HG03135 (cell line): Measurements from ENCODE around the gene FRYL.
A peak's percentile ranks its signal among the peaks of the same experiment; 100 is the strongest.

Experiments
- ATAC-seq: cut with Tn5 transposase; IDR thresholded peaks from one replicate; pipeline ENCODE4 v1.9.1; 2021; ENCODE audit warnings: mild to moderate bottlenecking, moderate library complexity; ENCODE audit not compliant: unreplicated experiment

Gene FRYL

DNA sequence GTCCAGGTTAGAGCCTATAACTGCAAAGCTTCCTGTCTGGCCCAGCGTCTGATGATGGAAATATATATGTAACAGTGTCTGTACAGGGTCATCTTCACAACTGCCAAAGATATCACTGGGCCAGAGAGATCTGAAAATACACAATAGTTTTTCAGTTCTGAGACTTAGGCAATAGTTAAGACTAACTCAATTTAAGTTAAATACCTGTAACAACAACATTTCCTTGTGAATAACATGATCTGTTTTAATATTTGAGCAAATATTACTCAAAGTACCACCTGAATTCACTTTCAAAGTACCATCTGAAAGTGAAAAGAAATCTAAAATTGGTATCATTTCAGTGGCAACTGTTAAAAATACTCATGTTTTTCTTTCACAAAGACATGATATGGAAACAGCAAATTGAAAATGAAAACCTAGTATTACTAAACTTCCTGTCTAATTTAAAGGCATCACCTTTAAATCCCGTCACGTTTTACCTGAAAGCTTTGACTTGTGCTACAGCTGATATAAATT, 280.5 kb downstream of the FRYL start:
- peak; percentile 70 for ATAC-seq

DNA sequence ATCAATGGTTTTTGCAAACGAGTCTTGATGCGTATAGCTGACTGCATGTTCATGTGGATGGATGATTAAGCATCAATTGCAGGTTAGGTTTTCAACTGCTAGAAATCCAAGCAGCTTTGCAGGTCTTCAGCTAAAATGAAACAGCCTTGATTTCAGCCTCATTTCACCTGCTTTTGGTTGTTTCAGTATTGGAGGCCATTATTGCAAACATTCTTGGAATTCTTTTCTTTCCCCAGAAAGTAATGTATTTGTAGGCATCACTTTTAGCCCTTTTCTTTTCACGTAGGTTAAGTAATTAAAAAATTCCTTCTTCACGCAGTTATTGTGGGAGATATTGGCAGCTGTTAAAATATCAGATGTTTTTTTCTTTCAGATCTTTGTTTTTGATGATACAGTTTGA, 281.2 kb downstream of the FRYL start:
- no peak for ATAC-seq

DNA sequence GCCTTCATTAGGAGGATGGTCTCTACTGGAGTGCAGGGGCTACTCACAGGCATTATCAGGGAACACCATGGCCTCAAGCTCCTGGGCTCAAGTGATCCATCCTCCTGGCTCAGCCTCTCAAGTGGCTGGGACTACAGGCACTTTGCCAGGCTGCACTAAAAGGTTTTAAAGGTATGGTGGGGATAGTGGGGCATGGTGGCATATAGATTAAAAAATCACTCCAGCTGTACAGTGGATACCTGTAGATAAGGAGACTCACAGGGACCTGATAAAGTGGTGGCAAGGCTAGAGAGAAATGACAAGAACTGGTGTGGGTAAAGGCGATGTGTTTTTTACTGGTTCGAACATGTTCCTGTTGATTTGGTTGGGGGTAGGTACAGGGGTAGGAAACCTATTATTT, 284.1 kb downstream of the FRYL start:
- ATAC-seq, result no peak

DNA sequence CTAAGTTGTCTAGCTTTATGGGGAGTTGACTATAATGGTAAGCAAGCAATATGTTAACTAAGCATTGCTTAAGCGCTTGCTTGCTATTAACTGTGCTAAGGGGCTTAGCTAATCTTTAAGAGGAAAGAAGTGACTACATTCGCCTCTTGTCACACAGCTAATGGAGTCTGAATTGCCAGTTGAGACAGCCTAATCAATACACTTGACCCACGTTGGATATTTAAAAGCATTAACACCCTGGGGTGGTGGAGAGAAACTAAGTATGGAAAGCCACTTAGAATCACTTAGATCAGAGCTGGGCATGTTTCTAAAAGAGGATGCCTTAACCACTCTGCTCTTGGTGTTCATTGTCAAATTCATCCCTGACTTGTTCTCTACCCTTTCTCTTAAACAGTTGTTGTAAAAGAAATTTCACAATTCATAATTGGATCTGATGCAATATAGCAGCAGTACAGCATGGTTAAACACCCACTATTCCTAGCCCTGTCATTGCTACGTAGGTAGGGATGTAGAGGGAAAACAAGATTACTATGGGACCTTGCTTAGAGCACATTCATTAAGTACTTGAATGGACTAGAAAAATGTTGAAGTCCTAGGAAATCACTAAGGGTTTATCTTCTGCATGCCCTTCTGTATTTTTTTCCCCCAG, 286.5 kb downstream of the FRYL start:
- ATAC-seq, result no peak

DNA sequence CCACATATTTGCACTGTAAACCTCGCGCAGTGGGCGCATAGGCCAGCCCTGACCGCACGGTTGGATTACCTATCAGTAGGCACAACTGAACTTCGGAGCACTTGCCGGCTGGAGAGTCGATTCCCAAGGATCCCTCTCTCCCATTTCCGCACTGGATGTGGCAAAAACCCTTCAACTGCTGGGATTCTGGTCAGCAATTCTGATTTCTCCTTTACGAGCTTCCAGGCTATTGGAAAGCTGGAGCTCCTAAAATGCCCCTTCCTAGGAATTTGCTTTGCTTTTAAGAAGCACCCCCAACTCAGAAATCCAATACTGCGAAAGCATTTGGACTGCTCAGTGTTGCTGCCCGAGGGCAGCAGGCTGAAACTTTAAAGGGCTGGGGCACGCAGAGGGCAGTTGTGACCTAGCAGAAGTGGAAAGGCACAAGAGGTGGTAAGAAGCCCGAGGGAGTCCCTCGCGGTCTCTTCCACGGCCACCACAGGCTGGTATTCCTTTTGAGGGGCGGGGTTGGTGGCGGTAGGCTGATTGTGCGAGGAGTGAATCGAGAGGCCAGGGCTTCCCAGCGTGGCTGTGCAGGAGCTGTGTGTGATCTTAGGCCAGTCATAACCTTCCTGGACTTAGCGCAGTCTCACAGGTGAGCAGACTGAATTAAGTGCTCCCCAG, 288.4 kb downstream of the FRYL start:
- ATAC-seq, result no peak

DNA sequence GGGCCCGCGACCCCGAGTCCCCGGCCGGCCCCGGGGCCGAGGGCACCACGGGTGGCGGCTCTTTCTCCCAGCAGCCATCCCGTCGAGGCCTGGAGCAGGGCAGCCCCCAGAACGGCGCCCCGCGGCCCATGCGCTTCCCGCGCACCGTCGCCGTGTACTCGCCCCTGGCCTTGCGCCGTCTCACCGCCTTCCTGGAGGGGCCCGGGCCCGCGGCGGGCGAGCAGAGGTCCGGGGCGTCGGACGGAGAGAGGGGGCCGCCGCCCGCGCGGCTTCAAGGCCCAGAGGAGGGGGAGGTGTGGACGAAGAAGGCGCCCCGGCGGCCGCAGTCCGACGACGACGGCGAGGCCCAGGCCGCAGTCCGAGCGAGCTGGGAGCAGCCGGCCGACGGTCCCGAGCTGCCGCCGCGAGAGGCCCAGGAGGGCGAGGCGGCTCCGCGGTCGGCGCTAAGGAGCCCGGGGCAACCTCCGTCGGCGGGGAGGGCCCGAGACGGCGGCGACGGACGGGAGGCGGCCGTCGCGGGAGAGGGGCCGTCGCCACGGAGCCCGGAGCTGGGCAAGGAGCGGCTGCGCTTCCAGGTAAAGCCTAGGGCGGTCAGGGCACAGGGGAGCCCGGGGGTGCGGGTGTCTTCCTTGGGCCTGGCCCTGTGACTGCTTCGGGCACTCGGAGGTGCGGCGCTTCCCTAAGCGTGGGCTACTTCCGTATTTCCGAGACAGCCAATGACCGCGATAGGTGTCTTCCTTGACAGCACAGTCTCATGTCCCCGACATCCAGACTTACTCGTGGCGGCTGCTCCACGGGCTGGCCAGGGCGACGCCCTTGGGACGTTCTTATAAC, 289.2 kb downstream of the FRYL start:
- ATAC-seq, result no peak

DNA sequence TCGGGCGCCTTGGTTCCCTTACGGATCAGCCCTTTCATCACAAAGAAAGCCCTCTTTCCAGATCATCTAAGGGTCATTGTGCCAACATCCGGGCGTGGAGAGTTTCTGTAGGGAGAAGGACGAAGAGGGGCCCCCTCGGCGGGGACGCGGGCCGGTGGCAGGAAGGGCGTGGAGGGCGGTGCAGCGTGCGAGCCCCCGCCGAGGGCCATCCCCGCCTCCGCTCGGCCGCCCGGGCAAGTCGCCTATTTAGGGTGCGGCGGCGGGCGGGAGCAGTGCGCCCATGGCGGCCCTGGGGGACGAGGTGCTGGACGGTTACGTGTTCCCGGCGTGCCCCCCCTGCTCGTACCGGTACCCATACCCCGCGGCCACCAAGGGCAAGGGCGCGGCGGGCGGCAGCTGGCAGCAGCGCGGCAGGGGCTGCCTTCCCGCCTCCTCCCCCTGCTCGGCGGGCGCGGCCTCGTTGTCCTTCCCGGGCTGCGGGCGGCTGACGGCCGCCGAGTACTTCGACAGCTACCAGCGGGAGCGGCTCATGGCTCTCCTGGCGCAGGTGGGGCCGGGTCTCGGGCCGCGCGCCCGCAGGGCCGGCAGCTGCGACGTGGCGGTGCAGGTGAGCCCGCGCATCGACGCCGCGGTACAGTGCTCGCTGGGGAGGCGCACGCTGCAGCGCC, 289.9 kb downstream of the FRYL start, which contains the start of gene ZAR1:
Gene ZAR1 (plus strand): TSS at position 241 of the 668 bp plus-strand sequence. CDS start 40 bp downstream, at position 281.
- no peak for ATAC-seq

DNA sequence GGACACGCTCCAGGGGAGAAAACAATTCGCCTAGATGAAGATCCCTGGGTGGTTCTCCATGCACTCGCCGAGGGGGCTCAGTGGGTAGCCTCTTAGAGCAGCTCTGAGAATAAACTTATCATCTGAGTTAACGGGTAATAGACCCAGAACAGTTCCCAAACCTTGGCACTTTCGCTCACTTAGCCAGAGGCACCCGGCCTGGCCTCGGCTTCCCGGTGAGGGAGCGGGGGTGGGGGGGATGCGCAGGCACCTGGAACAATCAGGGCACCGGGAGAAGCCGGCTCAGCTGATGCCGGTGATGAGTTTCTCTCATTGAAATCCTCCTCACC, 290.4 kb downstream of the FRYL start:
- no peak for ATAC-seq

DNA sequence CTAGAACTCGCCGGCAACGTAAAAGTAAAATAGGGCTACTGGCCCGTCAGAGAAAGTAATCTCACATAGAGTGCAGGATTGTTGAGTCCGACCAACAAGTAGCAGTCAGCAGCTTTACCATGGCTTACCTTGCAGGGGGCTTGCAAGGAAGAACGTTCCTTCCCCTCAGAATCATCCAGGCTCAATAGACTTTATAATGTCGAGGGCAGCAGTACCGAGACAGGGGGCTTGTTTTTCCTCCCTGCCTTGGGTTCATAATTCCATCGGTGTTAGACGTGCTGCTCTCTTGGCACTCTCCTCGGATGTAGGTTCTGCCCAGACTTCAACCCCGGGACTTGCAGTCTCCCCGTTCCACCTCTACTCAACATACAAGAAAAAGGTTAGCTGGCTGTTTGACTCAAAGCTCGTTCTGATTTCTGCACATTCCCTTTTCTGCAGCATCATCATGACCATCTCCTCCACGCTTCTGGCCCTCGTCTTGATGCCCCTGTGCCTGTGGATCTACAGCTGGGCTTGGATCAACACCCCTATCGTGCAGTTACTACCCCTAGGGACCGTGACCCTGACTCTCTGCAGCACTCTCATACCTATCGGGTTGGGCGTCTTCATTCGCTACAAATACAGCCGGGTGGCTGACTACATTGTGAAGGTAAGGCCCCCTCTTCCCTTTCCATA, 295.4 kb downstream of the FRYL start:
- no peak for ATAC-seq

DNA sequence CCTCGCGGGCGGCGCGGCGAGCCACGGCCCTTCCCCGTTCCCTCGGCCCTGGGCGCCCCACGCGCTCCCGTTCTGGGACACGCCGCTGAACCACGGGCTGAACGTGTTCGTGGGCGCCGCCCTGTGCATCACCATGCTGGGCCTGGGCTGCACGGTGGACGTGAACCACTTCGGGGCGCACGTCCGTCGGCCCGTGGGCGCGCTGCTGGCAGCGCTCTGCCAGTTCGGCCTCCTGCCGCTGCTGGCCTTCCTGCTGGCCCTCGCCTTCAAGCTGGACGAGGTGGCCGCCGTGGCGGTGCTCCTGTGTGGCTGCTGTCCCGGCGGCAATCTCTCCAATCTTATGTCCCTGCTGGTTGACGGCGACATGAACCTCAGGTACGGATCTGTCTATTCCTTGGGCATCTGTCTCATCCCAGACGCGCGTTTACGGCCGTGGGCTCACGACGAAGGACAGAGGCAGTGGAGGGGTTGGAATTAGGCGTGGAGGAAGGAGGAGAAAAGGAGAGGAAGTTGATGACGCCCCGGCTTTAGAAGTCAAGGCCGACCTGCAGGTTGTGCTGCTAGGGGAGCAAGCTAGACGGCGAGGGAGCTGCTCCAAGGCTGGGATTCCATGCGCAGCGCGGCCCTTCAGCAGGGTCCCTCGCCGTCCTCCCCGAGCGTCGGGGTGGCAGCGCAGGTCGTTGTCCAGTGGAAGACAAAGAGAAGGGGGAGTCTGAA, 296.1 kb downstream of the FRYL start:
- ATAC-seq, result no peak

DNA sequence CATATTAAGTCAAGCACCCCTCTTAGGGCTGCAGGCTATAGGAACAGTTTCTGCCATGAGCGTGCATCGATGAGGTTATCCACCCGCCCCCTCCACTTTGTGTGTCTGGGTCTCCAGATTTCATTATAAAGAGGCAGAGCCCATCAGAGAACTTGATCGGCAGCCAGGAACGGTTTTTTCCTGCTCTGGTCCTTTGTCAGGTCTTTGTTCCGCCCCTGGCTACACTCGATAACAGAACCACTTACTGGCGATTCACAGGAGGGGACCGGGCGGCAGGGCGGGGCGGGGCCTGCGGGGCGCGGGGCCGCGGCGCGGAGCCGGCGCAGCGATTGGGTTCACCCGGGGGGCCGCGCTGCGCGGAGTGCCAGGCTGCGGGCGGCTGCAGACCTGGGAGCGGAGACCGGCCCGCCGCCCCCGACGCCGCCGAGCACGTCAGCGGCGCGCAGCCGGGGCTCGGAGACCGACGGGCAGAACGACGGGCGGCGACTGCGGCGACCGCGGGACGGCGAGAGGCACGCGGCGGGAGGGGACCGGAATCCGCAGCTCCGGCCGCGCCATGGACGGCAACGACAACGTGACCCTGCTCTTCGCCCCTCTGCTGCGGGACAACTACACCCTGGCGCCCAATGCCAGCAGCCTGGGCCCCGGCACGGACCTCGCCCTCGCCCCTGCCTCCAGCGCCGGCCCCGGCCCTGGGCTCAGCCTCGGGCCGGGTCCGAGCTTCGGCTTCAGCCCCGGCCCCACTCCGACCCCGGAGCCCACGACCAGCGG, 296.9 kb downstream of the FRYL start, which contains the start of gene SLC10A4:
Gene SLC10A4 (plus strand): TSS at position 338 of the 771 bp plus-strand sequence. CDS start 219 bp downstream, at position 557.
- ATAC-seq, result no peak

DNA sequence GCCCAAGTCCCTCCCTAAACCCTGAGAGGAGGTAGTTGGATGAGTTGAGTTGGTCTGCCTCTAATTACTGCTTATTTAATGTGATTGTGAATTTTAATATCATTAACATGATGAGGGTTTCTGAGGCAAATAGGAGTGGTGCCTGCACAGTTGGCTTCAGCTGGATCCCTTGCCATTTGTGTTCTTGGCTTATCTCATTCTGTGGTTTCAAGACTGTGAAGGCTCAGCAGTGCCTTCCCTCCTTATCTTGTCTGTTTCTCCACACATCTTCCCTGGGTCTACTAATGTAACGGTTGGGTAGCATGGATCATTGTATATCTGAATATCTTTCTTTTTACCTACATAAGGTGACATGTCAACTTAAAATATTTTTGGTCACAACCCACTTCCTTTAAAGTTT, 298.5 kb downstream of the FRYL start:
- ATAC-seq, result no peak

DNA sequence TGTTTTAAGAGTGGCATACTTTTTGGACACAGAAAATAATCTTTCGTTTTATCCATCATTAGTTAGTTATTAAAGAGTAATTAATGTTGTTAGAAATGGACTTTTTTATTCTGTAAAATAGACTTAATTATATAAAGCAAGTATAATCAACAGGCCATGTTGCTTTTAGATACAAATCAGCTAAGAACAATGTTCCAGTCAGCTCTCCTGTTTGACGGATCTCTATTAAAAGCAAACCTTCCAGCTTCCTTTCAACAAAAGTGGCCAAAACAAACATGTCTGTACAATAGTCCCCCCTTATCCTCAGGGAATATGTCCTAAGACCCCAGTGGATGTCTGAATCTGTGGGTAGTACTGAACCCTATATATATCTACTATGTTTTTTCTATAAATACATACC, 301.8 kb downstream of the FRYL start:
- no peak for ATAC-seq

DNA sequence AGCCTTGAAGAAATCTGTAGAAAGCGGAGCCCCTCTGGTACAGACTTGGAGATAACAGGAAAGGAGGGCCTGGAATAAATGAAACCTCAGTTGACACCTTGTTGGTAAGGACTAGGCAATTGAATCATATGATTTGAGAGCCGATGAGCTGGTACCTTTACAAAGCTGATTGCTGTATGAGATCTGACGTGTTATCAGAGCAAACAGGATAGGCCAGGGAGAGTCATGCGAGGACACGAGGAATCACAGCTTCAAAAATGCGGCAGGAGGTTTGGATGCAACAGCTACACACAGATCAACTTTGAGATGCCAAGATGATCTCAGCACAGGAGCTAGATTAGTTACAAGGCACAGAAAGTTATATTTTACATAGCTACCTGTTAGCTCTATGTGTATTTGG, 304.3 kb downstream of the FRYL start:
- ATAC-seq, result no peak

DNA sequence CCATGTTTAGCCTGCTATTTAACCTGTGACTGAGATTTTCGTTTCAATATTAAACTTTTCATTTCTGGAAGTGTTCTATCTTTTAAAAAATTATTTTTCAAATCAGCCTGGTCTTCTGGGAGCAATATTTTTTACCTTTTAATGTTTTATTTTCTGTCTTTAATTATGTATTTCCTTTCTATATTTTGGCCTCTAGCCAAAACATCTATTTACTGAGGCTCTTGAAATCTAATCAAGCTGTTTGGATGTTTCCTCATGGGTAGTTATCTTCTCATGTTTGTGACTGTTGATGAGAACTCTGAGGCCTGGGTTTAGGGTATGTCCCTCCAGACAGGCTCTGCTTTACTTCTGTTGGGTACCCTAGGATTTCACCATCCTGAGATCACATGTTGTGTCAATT, 307.3 kb downstream of the FRYL start:
- no peak for ATAC-seq

DNA sequence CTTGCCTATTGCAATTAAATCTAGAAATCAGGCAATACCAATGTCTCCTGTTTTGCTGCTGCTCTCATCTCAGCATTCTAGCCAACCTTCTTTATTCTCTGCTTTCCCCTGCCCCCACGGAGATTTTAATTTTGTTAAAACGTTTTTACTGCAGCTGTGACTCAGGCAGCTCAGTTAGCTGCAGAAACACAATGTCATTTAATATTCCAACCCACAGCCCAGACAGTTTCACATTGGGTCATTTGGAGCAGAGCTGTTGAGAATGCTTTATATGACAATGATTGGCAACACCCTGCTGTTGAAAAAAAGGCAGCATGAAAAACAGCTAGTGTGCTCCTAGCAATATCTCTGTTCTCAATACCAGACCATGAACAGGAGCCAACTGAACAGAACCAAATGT, 309.5 kb downstream of the FRYL start:
- ATAC-seq, result no peak

DNA sequence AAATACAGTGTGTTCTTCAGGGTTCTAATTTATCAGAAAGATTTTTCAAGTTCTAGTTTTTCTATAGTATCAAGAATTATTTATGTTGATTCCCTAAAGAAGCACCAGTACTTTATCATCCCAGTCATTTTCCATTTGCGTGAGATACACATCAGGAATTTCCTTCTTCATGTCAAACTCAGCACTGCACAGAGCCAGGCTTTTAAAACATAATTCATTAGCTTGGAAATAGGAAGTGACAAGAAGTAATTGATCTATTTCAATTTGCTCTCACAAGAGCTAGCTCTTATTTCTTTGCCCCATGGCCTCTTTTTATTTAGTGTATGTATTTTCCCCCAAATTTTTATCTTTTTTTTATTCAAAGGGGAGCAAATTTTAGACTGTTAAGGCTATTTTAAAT, 309.9 kb downstream of the FRYL start:
- ATAC-seq, result no peak

DNA sequence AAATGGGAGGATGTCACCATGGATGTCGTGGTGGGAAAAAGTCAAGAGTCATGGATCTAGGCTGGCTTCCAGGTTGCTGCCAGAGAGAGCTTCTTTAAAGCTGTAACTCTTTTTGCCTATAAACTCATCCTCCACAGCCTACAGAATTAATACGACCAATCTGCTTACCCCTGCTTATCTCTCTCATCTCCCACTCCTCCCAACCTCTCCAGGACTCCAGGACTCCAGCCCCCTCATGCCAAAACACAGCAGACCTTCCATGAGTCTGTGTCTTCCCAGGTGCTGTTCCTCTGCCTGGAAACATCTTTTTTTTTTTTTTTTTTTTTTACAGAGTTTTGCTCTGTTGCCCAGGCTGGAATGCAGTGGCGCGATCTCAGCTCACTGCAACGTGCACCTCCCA, 312.2 kb downstream of the FRYL start:
- ATAC-seq, result no peak

DNA sequence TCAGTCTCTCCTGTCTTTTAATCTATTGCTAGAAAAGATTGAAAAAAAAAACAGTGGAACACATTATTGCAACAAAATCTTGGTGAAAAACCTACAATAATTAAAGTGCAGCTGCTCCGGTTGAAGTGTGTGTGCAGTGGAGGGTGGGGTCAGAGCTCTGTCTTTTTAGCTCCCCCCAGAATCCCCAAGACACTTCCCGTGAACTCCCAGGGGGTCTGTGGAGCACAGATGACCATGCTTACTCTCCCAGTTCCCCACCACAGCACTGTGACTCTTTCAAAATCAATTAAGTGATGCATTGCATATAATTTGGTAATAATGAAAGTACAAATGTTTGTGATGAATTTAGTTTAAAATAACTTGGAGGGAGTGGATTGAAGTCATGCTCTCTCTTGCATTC, 312.6 kb downstream of the FRYL start:
- no peak for ATAC-seq
